Testis (tissue), 3 donors: ENCODE measurements around the gene GPR180. TPM values are rescaled to one million over a fixed set of nuclear protein-coding genes. Genes with fewer than 3 reads are reported as not detected.

Experiments
- DNase-seq: peaks from one replicate; pipeline ENCODE4 v3.0.0-alpha.2; 2019
- H3K27ac ChIP-seq, 2 donors: fragments of 200-600 bp; sonication (generic); one replicate each; pipeline ENCODE4 v1.5.1; 2019
- H3K27me3 ChIP-seq: fragments of 200-600 bp; sonication (generic); one replicate; pipeline ENCODE4 v1.5.1; 2019
- H3K36me3 ChIP-seq: fragments of 200-600 bp; sonication (generic); one replicate; pipeline ENCODE4 v1.5.1; 2017; ENCODE audit warnings: low read depth; ENCODE audit errors: missing control alignments
- H3K4me1 ChIP-seq: fragments of 200-600 bp; sonication (generic); one replicate; pipeline ENCODE4 v1.5.1; 2019
- H3K4me3 ChIP-seq, 2 donors: fragments of 200-600 bp; sonication (generic); one replicate each; pipeline ENCODE4 v1.5.1; 2017 to 2019
- H3K9me3 ChIP-seq: fragments of 200-600 bp; sonication (generic); one replicate; pipeline ENCODE4 v1.5.1; 2017
- CTCF ChIP-seq, 3 experiments: fragments of 450-650 bp in 2 of 3; fragments of 200-600 bp in 1 of 3; sonication (generic) in 1 of 3; IDR thresholded peaks; one replicate each; pipeline ENCODE4 v1.5.1; 2016 to 2019; ENCODE audit warnings: antibody characterized with exemption in 3 of 3, mild to moderate bottlenecking in 2 of 3, moderate library complexity in 1 of 3
- POLR2A ChIP-seq: fragments of 450-650 bp; IDR thresholded peaks from one replicate; pipeline ENCODE4 v1.6.1; 2017; ENCODE audit warnings: antibody characterized with exemption, mild to moderate bottlenecking, moderate library complexity
- WGBS, 2 donors: methylation state at CpG; one replicate each; pipeline ENCODE4 v1.1.5; 2018; 5-methylcytosine and 5-hydroxymethylcytosine counted together
- intact Hi-C: fragments of 100-400 bp; cut with DNase I; formaldehyde crosslinking; loops from one replicate; pipeline ENCODE4 v1.15.1; 2023; ENCODE audit warnings: low total_unique reads
- polyA plus RNA-seq: library from polyadenylated mRNA; stranded (reverse); fragments of 350-450 nt; fragmentation: Illumina TruSeq; extraction: RNeasy Lipid Tissue Mini Kit (QIAGEN cat#74804); gene quantifications from one replicate; pipeline ENCODE4 v1.2.3, GENCODE V29; 2014; ENCODE audit warnings: low read depth, low replicate concordance; ENCODE audit not compliant: insufficient read depth
- total RNA-seq, 2 donors: library from RNA; depleted of rRNA; stranded (reverse); fragments of >200 nt; gene quantifications; one replicate each; pipeline ENCODE4 v1.2.3, GENCODE V29; 2016

GPR180 gene
- total and polyA plus RNA-seq, 3 donors from 2014 or later = 2.0 to 3.3 (median 2.7) TPM

- no peaks in the 10 kb centered on the region for H3K27me3 ChIP-seq
- H3K36me3 ChIP-seq = no peaks in the 10 kb centered on the region
- no peak for TF ChIP-seq POLR2A
- TF ChIP-seq CTCF (IDR thresholded peaks at IDR 0.05) = no peak
- H3K27ac ChIP-seq = no peak overlapping the region
- DNase-seq = no peak
- WGBS, 2 donors = 94 to 97% methylated on average over 6 of the region's 6 CpGs
- no peaks in the 10 kb centered on the region for H3K4me1 ChIP-seq
- H3K4me3 ChIP-seq = no peak overlapping the region
- intact Hi-C loops = no loop called here
- no peaks in the 10 kb centered on the region for H3K9me3 ChIP-seq
These were observed 16.0 kb upstream of the GPR180 start for GRCh38 chr13:94585543-94586101.

GRCh38 chr13:94586371-94586770, 15.3 kb upstream of the GPR180 start:
- no peak overlapping the region for H3K4me3 ChIP-seq
- no peaks in the 10 kb centered on the region for H3K27me3 ChIP-seq
- intact Hi-C loops = no loop called here
- no peaks in the 10 kb centered on the region for H3K4me1 ChIP-seq
- H3K27ac ChIP-seq = no peak overlapping the region
- no peak for DNase-seq
- 90 to 93% methylated on average over 7 of the region's 7 CpGs for WGBS, 2 donors
- no peaks in the 10 kb centered on the region for H3K36me3 ChIP-seq
- no peaks in the 10 kb centered on the region for H3K9me3 ChIP-seq
- no peak for TF ChIP-seq POLR2A

- no peak for DNase-seq
- H3K27ac ChIP-seq = no peak overlapping the region
- H3K9me3 ChIP-seq = no peaks in the 10 kb centered on the region
- intact Hi-C loops = no loop called here
- TF ChIP-seq CTCF (IDR thresholded peaks at IDR 0.05) = no peak
- no peak for TF ChIP-seq POLR2A
- H3K27me3 ChIP-seq = no peaks in the 10 kb centered on the region
- WGBS, 2 donors = 90 to 93% methylated on average over 4 of the region's 4 CpGs
- H3K4me1 ChIP-seq = no peaks in the 10 kb centered on the region
- H3K36me3 ChIP-seq = no peaks in the 10 kb centered on the region
- no peak overlapping the region for H3K4me3 ChIP-seq
These were observed 13.1 kb upstream of the GPR180 start for GRCh38 chr13:94588541-94588940.

- Histone ChIP-seq H3K36me3 (no peaks in the 10 kb centered on the region), H3K4me1 (no peaks in the 10 kb centered on the region), H3K4me3 (no peak overlapping the region), H3K27me3 (no peaks in the 10 kb centered on the region), H3K9me3 (no peaks in the 10 kb centered on the region), H3K27ac (no peak overlapping the region)
- intact Hi-C loops = no loop called here
- no peak for TF ChIP-seq POLR2A
- TF ChIP-seq CTCF (IDR thresholded peaks at IDR 0.05) = no peak
- WGBS, 2 donors = 96 to 97% methylated on average over 3 of the region's 3 CpGs
- DNase-seq = no peak
These were observed 10.9 kb upstream of the GPR180 start for GRCh38 chr13:94590744-94591143.

- TF ChIP-seq POLR2A (no peak), CTCF (IDR thresholded peaks at IDR 0.05) (no peak)
- peak; percentile 46 for DNase-seq
- 7 to 8% methylated on average over 16 of the region's 16 CpGs for WGBS, 2 donors
- Histone ChIP-seq H3K36me3 (no peaks in the 10 kb centered on the region), H3K27me3 (no peaks in the 10 kb centered on the region), H3K9me3 (no peaks in the 10 kb centered on the region), H3K27ac (peak overlapping the region; percentile 42 to 87), H3K4me3 (peak overlapping the region; percentile 60 to 93), H3K4me1 (no peaks in the 10 kb centered on the region)
- intact Hi-C loops = no loop called here
These were observed 6.4 kb upstream of the GPR180 start for GRCh38 chr13:94595001-94595949.
